HepG2 (cell line): Measurements from ENCODE around the gene CER1. TPM values are rescaled to one million over a fixed set of nuclear protein-coding genes. Genes with fewer than 3 reads are reported as not detected.

Experiments used
- ATAC-seq: fragments of 200-7000 bp; cut with Tn5 transposase; 3 replicates; pipeline ENCODE4 v1.9.1; 2020; ENCODE audit warnings: mild to moderate bottlenecking, moderate library complexity
- BruUV-seq: library from RNA; stranded (reverse); fragments of 400-500 nt; replicated peaks from 2 replicates; lab custom pipeline; 2021; lab: Mats Ljungman, UMichigan
- CTCF ChIA-PET: fragments of 300-600 bp; formaldehyde crosslinking; extraction: SDS; loops from one replicate; lab custom pipeline; 2021; ENCODE audit warnings: low total read pairs, inconsistent platforms, low intra/inter-chr PET ratio; lab: Yijun Ruan, JAX
- POLR2A ChIA-PET: fragments of 350-600 bp; sonication (Branson Sonifier 250); formaldehyde crosslinking; loops from one replicate; lab custom pipeline; 2020; ENCODE audit warnings: antibody characterized with exemption, inconsistent platforms; lab: Yijun Ruan, JAX
- DNase-seq: peaks from one replicate; pipeline ENCODE4 v3.0.0-alpha.2; 2015; ENCODE audit warnings: low spot score
- FAIRE-seq: peaks from 3 replicates; lab custom pipeline; 2011; peaks lifted over from hg19 to GRCh38; lab: Jason Lieb, UNC
- H2AFZ ChIP-seq: one replicate; pipeline ENCODE4 v1.6.1; 2011; ENCODE audit warnings: low read length, inconsistent platforms
- H3K27ac ChIP-seq: fragments of 300-600 bp; 3 replicates; pipeline ENCODE4 v1.8.0; 2011; ENCODE audit warnings: mixed run types, mild to moderate bottlenecking, mixed read lengths, low read length, inconsistent platforms; ENCODE audit not compliant: insufficient read depth; ENCODE audit errors: extremely low read length
- H3K27me3 ChIP-seq, 2 experiments: fragments of 200-600 bp in 1 of 2; 2 replicates in 1 of 2; 3 replicates in 1 of 2; pipeline versions ENCODE4 v1.6.0 to v1.8.0; 2011; ENCODE audit warnings: low read length in 2 of 2, mild to moderate bottlenecking in 2 of 2, moderate library complexity in 2 of 2, inconsistent platforms in 1 of 2; ENCODE audit not compliant: insufficient read depth in 2 of 2, control insufficient read depth in 1 of 2
- H3K36me3 ChIP-seq, 2 experiments: fragments of 200-600 bp in 1 of 2; replicated peaks in 1 of 2; 2 replicates in 1 of 2; 3 replicates in 1 of 2; pipeline versions ENCODE4 v1.5.1 to v1.8.0; 2011; ENCODE audit warnings: low read length in 2 of 2, inconsistent platforms in 1 of 2; ENCODE audit not compliant: insufficient read depth in 2 of 2, control insufficient read depth in 1 of 2
- H3K4me1 ChIP-seq: 2 replicates; pipeline ENCODE4 v1.5.1; 2012; ENCODE audit warnings: low read length, inconsistent platforms; ENCODE audit not compliant: insufficient read depth
- H3K4me2 ChIP-seq: 2 replicates; pipeline ENCODE4 v1.6.0; 2011; ENCODE audit warnings: low read depth, low read length, inconsistent platforms
- H3K4me3 ChIP-seq, 3 experiments: fragments of 200-600 bp in 1 of 3; sonication (generic), shearing (Covaris generic) in 1 of 3; replicated peaks in 1 of 3; 2 replicates each; pipeline ENCODE4 v1.5.1; 2011 to 2016; ENCODE audit warnings: low read length in 3 of 3, inconsistent platforms in 2 of 3, low read depth in 2 of 3, mild to moderate bottlenecking in 2 of 3, control low read depth in 1 of 3, mixed read lengths in 1 of 3; ENCODE audit not compliant: insufficient read depth in 1 of 3
- H3K79me2 ChIP-seq: one replicate; pipeline ENCODE4 v1.6.1; 2011; ENCODE audit warnings: low read length, inconsistent platforms; ENCODE audit not compliant: insufficient read depth
- H3K9ac ChIP-seq: 2 replicates; pipeline ENCODE4 v1.6.0; 2011; ENCODE audit warnings: mild to moderate bottlenecking, low read depth, low read length, inconsistent platforms; ENCODE audit not compliant: insufficient read depth
- H3K9me3 ChIP-seq: 2 replicates; pipeline ENCODE4 v1.5.1; 2012; ENCODE audit warnings: mild to moderate bottlenecking, low read length
- H4K20me1 ChIP-seq: 2 replicates; pipeline ENCODE4 v1.6.0; 2011; ENCODE audit warnings: inconsistent platforms, mild to moderate bottlenecking, low read length, moderate library complexity; ENCODE audit not compliant: insufficient read depth
- AGO2 ChIP-seq: fragments of 200-400 bp; formaldehyde crosslinking; optimal IDR thresholded peaks from 2 replicates; pipeline ENCODE3; 2017; ENCODE audit warnings: mild to moderate bottlenecking, low read depth, low read length, moderate library complexity
- MBNL3 ChIP-seq: fragments of 250-450 bp; sonication (Bioruptor Pico); conservative IDR thresholded peaks from 2 replicates; pipeline ENCODE4 v1.8.0; 2022; ENCODE audit warnings: mild to moderate bottlenecking, inconsistent platforms
- NR2F6 ChIP-seq, 2 experiments: IDR thresholded peaks; 2 replicates each; pipeline ENCODE4 v1.6.1; 2016; ENCODE audit warnings: antibody characterized with exemption in 1 of 2, mild to moderate bottlenecking in 1 of 2
- POLR2G ChIP-seq: fragments of 200-400 bp; formaldehyde crosslinking; IDR thresholded peaks from 2 replicates; pipeline ENCODE4 v1.6.1; 2018; ENCODE audit warnings: mild to moderate bottlenecking, low read depth, low read length, moderate library complexity
- RARA ChIP-seq: IDR thresholded peaks from 2 replicates; pipeline ENCODE4 v1.6.1; 2016; ENCODE audit warnings: missing genetic modification reagents, missing compliant biosample characterization
- RBM22 ChIP-seq: fragments of 200-400 bp; formaldehyde crosslinking; optimal IDR thresholded peaks from 2 replicates; pipeline ENCODE3; 2017; ENCODE audit warnings: mild to moderate bottlenecking, low read length, moderate library complexity
- SP5 ChIP-seq: IDR thresholded peaks from 2 replicates; pipeline ENCODE4 v1.6.1; 2016; ENCODE audit warnings: low read depth, borderline replicate concordance
- SRY ChIP-seq: sonication (generic); formaldehyde crosslinking; IDR thresholded peaks from 2 replicates; pipeline ENCODE4 v1.8.0; 2022; ENCODE audit warnings: mild to moderate bottlenecking, missing genetic modification reagents
- TAF15 ChIP-seq: fragments of 200-400 bp; formaldehyde crosslinking; IDR thresholded peaks from one replicate; pipeline ENCODE4 v1.6.1; 2018; ENCODE audit warnings: mild to moderate bottlenecking, low read depth, low read length; ENCODE audit not compliant: poor library complexity, severe bottlenecking
- TCF12 ChIP-seq, 2 experiments: fragments of 450-650 bp in 1 of 2; sonication (generic) in 1 of 2; formaldehyde crosslinking in 1 of 2; IDR thresholded peaks; 2 replicates each; pipeline versions ENCODE4 v1.6.1 to v1.8.0; 2017 to 2022; ENCODE audit warnings: antibody characterized with exemption in 1 of 2, mild to moderate bottlenecking in 1 of 2, missing genetic modification reagents in 1 of 2, moderate library complexity in 1 of 2
- ZNF282 ChIP-seq: fragments of 450-650 bp; IDR thresholded peaks from 2 replicates; pipeline ENCODE4 v1.6.1; 2018; ENCODE audit not compliant: partially characterized antibody
- ZNF382 ChIP-seq: sonication (generic); formaldehyde crosslinking; IDR thresholded peaks from 2 replicates; pipeline ENCODE4 v1.5.0; 2020; ENCODE audit warnings: missing genetic modification reagents, mild to moderate bottlenecking, borderline replicate concordance
- ZNF432 ChIP-seq: sonication (generic); formaldehyde crosslinking; IDR thresholded peaks from 2 replicates; pipeline ENCODE4 v1.5.0; 2020; ENCODE audit warnings: missing genetic modification reagents, mild to moderate bottlenecking, borderline replicate concordance
- WGBS: methylation state at CpG from one replicate; pipeline ENCODE4 v1.1.6; 2017; ENCODE audit warnings: low lambda C conversion rate; 5-methylcytosine and 5-hydroxymethylcytosine counted together
- in situ Hi-C: cut with HindIII; loops from 2 replicates; pipeline ENCODE4 v1.10.0; 2017; ENCODE audit warnings: low pct_unique_long_range_greater_than_20kb; ENCODE audit not compliant: extremely low pct_ligation_motif_present
- intact Hi-C: fragments of 100-400 bp; cut with micrococcal nuclease; formaldehyde crosslinking; loops from one replicate; pipeline ENCODE4 v1.10.0; 2022; ENCODE audit not compliant: unreplicated experiment
- polyA plus RNA-seq, 8 experiments: library from polyadenylated mRNA; depleted of rRNA in 3 of 8; stranded (reverse) in 7 of 8; unstranded in 1 of 8; fragments of >200 nt; fragmentation: Illumina TruSeq in 4 of 8; extraction: Trizol in 4 of 8; gene quantifications; 2 replicates each; pipeline versions ENCODE4 v1.2.1 to v1.2.3, GENCODE V29; 2011 to 2016; ENCODE audit warnings: low read depth in 4 of 8, missing spikeins in 1 of 8, mixed read lengths in 1 of 8; ENCODE audit not compliant: insufficient read depth in 1 of 8
- total RNA-seq, 5 experiments: library from RNA; depleted of rRNA; stranded (reverse); fragments of >200 nt; fragmentation: Illumina TruSeq; extraction: Trizol; gene quantifications; 2 replicates each; pipeline ENCODE4 v1.2.3, GENCODE V29; 2016; ENCODE audit warnings: low read depth in 1 of 5
- TF ChIP-seq, protein P1 (sequence below): sonication (generic); formaldehyde crosslinking; IDR thresholded peaks from 2 replicates; pipeline ENCODE4 v1.5.0; 2020; ENCODE audit warnings: mild to moderate bottlenecking, missing genetic modification reagents, borderline replicate concordance

Gene CER1
- total and polyA plus RNA-seq, 2 of the 13 experiments (the other 11 are each of a cell fraction or from before 2014, with no cell fraction given), result 0.18 TPM; not detected in 1

DNA sequence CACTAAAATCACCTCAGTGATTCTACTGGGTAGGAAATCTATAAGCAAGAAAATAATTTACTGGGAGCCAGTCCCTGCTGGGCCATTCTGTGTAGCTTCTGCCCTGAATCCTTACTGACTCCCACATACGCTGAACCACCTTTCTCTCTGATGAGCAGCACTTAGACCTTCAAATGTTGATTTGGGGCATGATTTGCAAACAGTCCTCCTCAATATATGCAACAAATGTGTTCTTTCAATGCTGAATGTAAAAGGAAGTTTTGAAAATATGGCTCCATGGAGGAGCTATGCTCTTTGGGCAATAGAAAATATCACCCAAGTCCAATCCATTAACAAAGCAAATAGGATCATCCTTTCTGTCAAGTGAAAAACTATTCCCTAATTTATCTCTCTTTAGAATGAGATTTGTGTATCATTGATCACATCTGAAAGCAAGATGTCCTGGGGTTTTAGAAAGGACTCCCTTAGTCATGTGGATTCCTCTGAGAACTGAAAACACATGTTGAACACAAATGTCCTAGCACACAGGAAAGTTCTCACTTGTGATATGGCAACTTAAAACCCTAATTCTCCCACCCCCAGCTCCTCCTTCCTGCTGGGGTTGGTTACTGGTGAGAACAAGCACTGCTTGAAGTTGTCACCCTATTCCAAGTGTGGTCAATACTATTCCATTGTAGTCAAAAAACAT lies 8.9 kb upstream of the CER1 start:
- H3K4me1 ChIP-seq, result no peaks in the 10 kb centered on the region
- ChIA-PET POLR2A (no interaction called here), CTCF (no interaction called here)
- no peak overlapping the region for H2AFZ ChIP-seq
- no peak for ATAC-seq
- H4K20me1 ChIP-seq, result no peaks in the 10 kb centered on the region
- peak; percentile 56; the same call in 1 of the 2 replicates for TF ChIP-seq POLR2G
- TF ChIP-seq AGO2, result peak; percentile 67
- peak; percentile 83 for TF ChIP-seq RBM22
- no peak for TF ChIP-seq NR2F6 (IDR thresholded peaks at IDR 0.05)
- TF ChIP-seq NR2F6 (CRISPR knock-in tag; IDR thresholded peaks at IDR 0.05), result no peak
- no peak for TF ChIP-seq ZNF382
- WGBS, result 93% methylated on average over 1 of the region's 1 CpG
- BruUV-seq, result no TSS peak
- intact Hi-C loops, result no loop called here
- H3K79me2 ChIP-seq, result no peaks in the 10 kb centered on the region
- in situ Hi-C loops, result no loop called here
- DNase-seq, result no peak
- no peak overlapping the region for H3K4me2 ChIP-seq
- H3K4me3 ChIP-seq, result no peak overlapping the region
- no peak overlapping the region for H3K27ac ChIP-seq
- FAIRE-seq, result no peak
- no peaks in the 10 kb centered on the region for H3K27me3 ChIP-seq
- no peak overlapping the region for H3K9ac ChIP-seq
- H3K36me3 ChIP-seq, result peaks cover 2 to 18% of the 10 kb centered on the region in 2 experiments
- no peaks in the 10 kb centered on the region for H3K9me3 ChIP-seq

DNA sequence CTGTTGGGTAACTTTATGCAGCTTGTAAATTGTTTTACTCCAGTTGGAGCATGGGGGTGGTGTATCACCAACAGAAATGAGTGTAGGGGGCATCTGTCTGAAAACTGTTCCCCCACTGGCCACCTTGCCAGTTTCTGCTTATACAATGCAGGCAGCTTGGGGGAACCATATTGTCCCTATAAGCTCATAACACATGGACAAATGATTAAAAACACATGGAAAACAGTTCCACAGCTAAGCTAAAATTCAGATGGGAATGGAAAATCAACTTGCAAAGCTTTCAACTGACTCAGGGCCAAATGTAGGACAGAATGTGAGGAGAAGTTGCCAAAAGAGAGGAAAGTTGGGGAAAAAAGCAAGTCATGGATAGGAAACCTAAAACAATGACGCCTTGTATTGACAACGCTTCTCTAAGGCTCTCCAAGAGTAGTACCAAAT lies 7.9 kb upstream of the CER1 start:
- in situ Hi-C loops (no loop called here), intact Hi-C loops (no loop called here)
- ATAC-seq (no peak), FAIRE-seq (no peak), DNase-seq (no peak)
- H3K79me2 ChIP-seq, result no peaks in the 10 kb centered on the region
- no peak overlapping the region for H3K4me3 ChIP-seq
- H4K20me1 ChIP-seq, result no peaks in the 10 kb centered on the region
- no peak overlapping the region for H3K4me2 ChIP-seq
- ChIA-PET POLR2A (no interaction called here), CTCF (no interaction called here)
- H3K9me3 ChIP-seq, result no peaks in the 10 kb centered on the region
- 72% methylated on average over 2 of the region's 2 CpGs for WGBS
- H3K27ac ChIP-seq, result no peak overlapping the region
- peaks cover 2 to 8% of the 10 kb centered on the region in 2 experiments for H3K36me3 ChIP-seq
- no peaks in the 10 kb centered on the region for H3K4me1 ChIP-seq
- no TSS peak for BruUV-seq
- H3K27me3 ChIP-seq, result no peaks in the 10 kb centered on the region
- H3K9ac ChIP-seq, result no peak overlapping the region
- H2AFZ ChIP-seq, result no peak overlapping the region
- TF ChIP-seq MBNL3 (CRISPR knock-in tag) (no peak), TCF12 (IDR thresholded peaks at IDR 0.05) (no peak), TCF12 (CRISPR knock-in tag; IDR thresholded peaks at IDR 0.05) (no peak), SP5 (CRISPR knock-in tag) (no peak), ZNF282 (no peak), TAF15 (no peak), RBM22 (peak; percentile 53), ZNF432 (CRISPR knock-in tag) (no peak), RARA (CRISPR knock-in tag) (no peak), SRY (no peak)
- TF ChIP-seq, protein P1, sequence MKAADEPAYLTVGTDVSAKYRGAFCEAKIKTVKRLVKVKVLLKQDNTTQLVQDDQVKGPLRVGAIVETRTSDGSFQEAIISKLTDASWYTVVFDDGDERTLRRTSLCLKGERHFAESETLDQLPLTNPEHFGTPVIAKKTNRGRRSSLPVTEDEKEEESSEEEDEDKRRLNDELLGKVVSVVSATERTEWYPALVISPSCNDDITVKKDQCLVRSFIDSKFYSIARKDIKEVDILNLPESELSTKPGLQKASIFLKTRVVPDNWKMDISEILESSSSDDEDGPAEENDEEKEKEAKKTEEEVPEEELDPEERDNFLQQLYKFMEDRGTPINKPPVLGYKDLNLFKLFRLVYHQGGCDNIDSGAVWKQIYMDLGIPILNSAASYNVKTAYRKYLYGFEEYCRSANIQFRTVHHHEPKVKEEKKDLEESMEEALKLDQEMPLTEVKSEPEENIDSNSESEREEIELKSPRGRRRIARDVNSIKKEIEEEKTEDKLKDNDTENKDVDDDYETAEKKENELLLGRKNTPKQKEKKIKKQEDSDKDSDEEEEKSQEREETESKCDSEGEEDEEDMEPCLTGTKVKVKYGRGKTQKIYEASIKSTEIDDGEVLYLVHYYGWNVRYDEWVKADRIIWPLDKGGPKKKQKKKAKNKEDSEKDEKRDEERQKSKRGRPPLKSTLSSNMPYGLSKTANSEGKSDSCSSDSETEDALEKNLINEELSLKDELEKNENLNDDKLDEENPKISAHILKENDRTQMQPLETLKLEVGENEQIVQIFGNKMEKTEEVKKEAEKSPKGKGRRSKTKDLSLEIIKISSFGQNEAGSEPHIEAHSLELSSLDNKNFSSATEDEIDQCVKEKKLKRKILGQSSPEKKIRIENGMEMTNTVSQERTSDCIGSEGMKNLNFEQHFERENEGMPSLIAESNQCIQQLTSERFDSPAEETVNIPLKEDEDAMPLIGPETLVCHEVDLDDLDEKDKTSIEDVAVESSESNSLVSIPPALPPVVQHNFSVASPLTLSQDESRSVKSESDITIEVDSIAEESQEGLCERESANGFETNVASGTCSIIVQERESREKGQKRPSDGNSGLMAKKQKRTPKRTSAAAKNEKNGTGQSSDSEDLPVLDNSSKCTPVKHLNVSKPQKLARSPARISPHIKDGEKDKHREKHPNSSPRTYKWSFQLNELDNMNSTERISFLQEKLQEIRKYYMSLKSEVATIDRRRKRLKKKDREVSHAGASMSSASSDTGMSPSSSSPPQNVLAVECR, result no peak
